H1 (cell line): ENCODE results near the gene CYP2W1.

ENCODE experiments used
- CBX8 ChIP-seq: fragments of 300-800, 300-1000 bp; sonication (generic); IDR thresholded peaks from 2 replicates; pipeline ENCODE4 v1.7.1; 2016; ENCODE audit warnings: low read depth, low read length, borderline replicate concordance
- CEBPB ChIP-seq: IDR thresholded peaks from 2 replicates; pipeline ENCODE4 v1.6.1; 2012; ENCODE audit warnings: low read depth, low read length
- CTCF ChIP-seq, 3 experiments: IDR thresholded peaks; 1 replicate in 2 of 3; 2 replicates in 1 of 3; pipeline versions ENCODE4 v1.5.1 to v1.6.1; 2011; ENCODE audit warnings: low read length in 3 of 3, mild to moderate bottlenecking in 3 of 3, inconsistent platforms in 2 of 3, low read depth in 1 of 3, moderate library complexity in 1 of 3; ENCODE audit not compliant: insufficient read depth in 1 of 3; ENCODE audit errors: control extremely low read depth in 1 of 3
- EZH2 ChIP-seq: fragments of 200-600 bp; sonication (generic); IDR thresholded peaks from 2 replicates; pipeline ENCODE4 v1.7.1; 2012; ENCODE audit warnings: low read depth, mild to moderate bottlenecking, moderate library complexity, low read length, inconsistent platforms; ENCODE audit not compliant: severe bottlenecking
- POLR2A ChIP-seq, 2 experiments: IDR thresholded peaks; 1 replicate in 1 of 2; 2 replicates in 1 of 2; pipeline ENCODE4 v1.6.1; 2011; ENCODE audit warnings: low read depth in 2 of 2, low read length in 2 of 2, mild to moderate bottlenecking in 2 of 2; ENCODE audit errors: control extremely low read depth in 1 of 2

DNA sequence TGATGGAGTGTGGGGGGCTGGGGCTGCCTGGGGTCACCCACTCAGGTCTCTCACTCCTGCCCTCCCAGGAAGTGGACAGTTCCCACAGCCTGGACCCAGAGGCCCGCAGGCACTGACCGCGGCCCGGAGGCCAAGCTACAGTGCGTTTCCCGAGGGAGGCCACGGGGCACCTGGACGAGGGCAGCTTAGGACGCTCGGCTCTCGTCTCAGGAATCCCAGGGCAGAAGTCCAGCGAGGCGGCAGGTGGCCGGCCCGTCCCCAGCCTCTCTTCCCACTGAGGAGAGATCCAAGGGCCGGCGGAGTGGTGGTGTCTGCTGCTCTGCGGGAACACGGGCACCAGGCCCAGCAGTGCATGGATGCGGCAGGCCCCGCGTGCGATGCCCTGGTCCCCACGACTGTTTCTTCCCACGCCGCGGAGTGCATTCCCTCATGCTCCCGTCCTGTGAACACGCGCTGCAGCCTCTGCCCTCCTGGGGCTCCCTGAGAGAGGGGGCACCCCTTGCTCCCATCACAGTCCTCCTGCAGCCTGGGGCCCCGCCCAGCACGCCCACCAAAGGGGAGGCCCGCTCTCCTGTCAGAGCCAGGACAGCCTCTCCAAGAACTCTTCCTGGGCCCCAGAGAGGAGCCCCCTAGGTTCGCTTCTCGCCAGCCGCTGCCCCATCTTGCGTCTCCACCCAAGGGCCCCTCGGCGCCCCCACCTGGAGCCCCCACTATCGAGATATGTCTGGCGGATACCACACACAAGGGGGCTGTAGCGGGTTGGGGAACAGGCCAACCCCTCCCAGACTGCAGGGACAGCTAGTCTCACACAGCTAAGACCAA is 37.0 kb downstream of the CYP2W1 start:
- TF ChIP-seq POLR2A (IDR thresholded peaks at IDR 0.05; ENCODE audit: control extremely low read depth in 1 of 2, low read depth in 2 of 2, low read length in 2 of 2) (no peak), CTCF (IDR thresholded peaks at IDR 0.05; ENCODE audit: control extremely low read depth in 1 of 3, insufficient read depth in 1 of 3, low read depth in 1 of 3, low read length in 3 of 3) (peak in 1 of 3 experiments; percentile 34; a peak in 1 of 4 replicates), EZH2 (no peak), CEBPB (no peak), CBX8 (no peak)
